Right renal cortex interstitium (tissue), 3 donors: ENCODE data around the gene TKTL2. TPM values are rescaled to one million over a fixed set of nuclear protein-coding genes. Genes with fewer than 3 reads are reported as not detected.
"Not testable (repeated sequence)": the region's sequence is repeated elsewhere in the genome, so short reads cannot be mapped to it uniquely, and the experiment has no call there.

Source experiments
- DNase-seq, 3 donors: peaks; one replicate each; pipeline ENCODE4 v3.0.0-alpha.2; 2013; ENCODE audit warnings: low read depth in 3 of 3, low spot score in 2 of 3
- polyA plus RNA-seq, 3 donors: library from polyadenylated mRNA; unstranded; fragments of 120-200 nt; gene quantifications; one replicate each; pipeline ENCODE4 v1.2.1, GENCODE V29; 2013; ENCODE audit not compliant: insufficient read length in 3 of 3

TKTL2 gene
- polyA plus RNA-seq, 3 donors: not detected

- no peak for DNase-seq
Observed at GRCh38 chr4:163447481-163447880, 26.1 kb downstream of the TKTL2 start.

GRCh38 chr4:163447023-163447422 is 26.5 kb downstream of the TKTL2 start:
- not testable (repeated sequence) for DNase-seq

- no peak for DNase-seq
Observed at GRCh38 chr4:163440040-163440439, 33.5 kb downstream of the TKTL2 start.

Other genes starting within 250 kb of the TKTL2 start
- 10 to 100 TPM; 21.3 to 25.1 (median 23.9) TPM for gene NPY1R, start 141.2 kb downstream of the TKTL2 start, polyA plus RNA-seq
- 1 to 10 TPM; 4.6 to 5.9 (median 5.2) TPM for gene NPY5R, start 129.9 kb downstream of the TKTL2 start, polyA plus RNA-seq
- gene TMA16, start 20.9 kb upstream of the TKTL2 start, polyA plus RNA-seq: 10 to 100 TPM; 32.1 to 42.4 (median 39.0) TPM